Endothelial cell of umbilical vein (primary cell): ENCODE results near the gene TNFRSF11A. TPM values are rescaled to one million over a fixed set of nuclear protein-coding genes. Genes with fewer than 3 reads are reported as not detected.

Source experiments
- BruUV-seq: library from RNA; stranded (reverse); fragments of 400-500 nt; replicated peaks from 2 replicates; lab custom pipeline; 2021; lab: Mats Ljungman, UMichigan
- CTCF ChIA-PET: fragments of 300-600, 350-600 bp; sonication (Branson Sonifier 250); formaldehyde crosslinking; loops from one replicate; lab custom pipeline; 2021; ENCODE audit warnings: antibody characterized with exemption, inconsistent platforms; lab: Charles Lee
- POLR2A ChIA-PET: fragments of 300-600, 350-600 bp; sonication (Branson Sonifier 250); formaldehyde crosslinking; loops from one replicate; lab custom pipeline; 2021; ENCODE audit warnings: antibody characterized with exemption, inconsistent platforms; lab: Charles Lee
- DNase-seq: peaks from one replicate; pipeline ENCODE4 v3.0.0-alpha.2; 2011; ENCODE audit warnings: low read depth, low spot score
- FAIRE-seq: peaks from 2 replicates; lab custom pipeline; 2011; peaks lifted over from hg19 to GRCh38; lab: Jason Lieb, UNC
- H2AFZ ChIP-seq: 2 replicates; pipeline ENCODE4 v1.6.0; 2012; ENCODE audit warnings: low read depth, low read length, control low read depth, inconsistent platforms
- H3K27ac ChIP-seq: 2 replicates; pipeline ENCODE4 v1.5.1; 2011; ENCODE audit warnings: low read depth, mild to moderate bottlenecking, control low read depth, low read length, moderate library complexity; ENCODE audit not compliant: insufficient read depth
- H3K27me3 ChIP-seq, 2 experiments: 2 replicates each; pipeline versions ENCODE4 v1.6.0 to v1.6.1; 2011; ENCODE audit warnings: low read length in 2 of 2, mixed read lengths in 1 of 2; ENCODE audit not compliant: control insufficient read depth in 2 of 2, insufficient read depth in 2 of 2
- H3K36me3 ChIP-seq, 2 experiments: 2 replicates in 1 of 2; 3 replicates in 1 of 2; pipeline ENCODE4 v1.5.1; 2011; ENCODE audit warnings: low read length in 2 of 2, mild to moderate bottlenecking in 1 of 2, moderate library complexity in 1 of 2; ENCODE audit not compliant: control insufficient read depth in 2 of 2, insufficient read depth in 2 of 2; ENCODE audit errors: extremely low read depth in 1 of 2
- H3K4me1 ChIP-seq: 3 replicates; pipeline ENCODE4 v1.5.1; 2011; ENCODE audit warnings: mild to moderate bottlenecking, low read length; ENCODE audit not compliant: control insufficient read depth, insufficient read depth; ENCODE audit errors: extremely low read depth
- H3K4me2 ChIP-seq: 2 replicates; pipeline ENCODE4 v1.6.1; 2011; ENCODE audit warnings: low read length, control low read depth, mixed read lengths; ENCODE audit not compliant: insufficient read depth
- H3K4me3 ChIP-seq, 3 experiments: fragments of 200-600 bp in 1 of 3; sonication (generic), shearing (Covaris generic) in 1 of 3; replicated peaks in 1 of 3; 2 replicates each; pipeline ENCODE4 v1.5.1; 2011 to 2016; ENCODE audit warnings: control low read depth in 3 of 3, low read length in 3 of 3, mild to moderate bottlenecking in 2 of 3, inconsistent platforms in 1 of 3, low read depth in 1 of 3, moderate library complexity in 1 of 3; ENCODE audit not compliant: insufficient read depth in 1 of 3
- H3K79me2 ChIP-seq: 2 replicates; pipeline ENCODE4 v1.6.0; 2012; ENCODE audit warnings: low read length, inconsistent platforms; ENCODE audit not compliant: control insufficient read depth, insufficient read depth
- H3K9ac ChIP-seq: replicated peaks from 2 replicates; pipeline ENCODE3; 2011; ENCODE audit warnings: low read length, control low read depth; ENCODE audit not compliant: insufficient read depth; ENCODE audit errors: extremely low read depth
- H3K9me1 ChIP-seq: replicated peaks from 3 replicates; pipeline ENCODE4 v1.6.0; 2011; ENCODE audit warnings: mild to moderate bottlenecking, low read length; ENCODE audit not compliant: control insufficient read depth, insufficient read depth; ENCODE audit errors: extremely low read depth
- H3K9me3 ChIP-seq: replicated peaks from 2 replicates; pipeline ENCODE4 v1.5.1; 2012; ENCODE audit warnings: low read length, inconsistent platforms; ENCODE audit not compliant: control insufficient read depth, insufficient read depth
- H4K20me1 ChIP-seq: replicated peaks from 2 replicates; pipeline ENCODE3; 2011; ENCODE audit warnings: mild to moderate bottlenecking, low read length; ENCODE audit not compliant: control insufficient read depth, insufficient read depth; ENCODE audit errors: extremely low read depth
- CTCF ChIP-seq, 2 donors: IDR thresholded peaks; 1 replicate in 1 of 2; 2 replicates in 1 of 2; pipeline ENCODE4 v1.5.1; 2011; ENCODE audit warnings: low read length in 2 of 2, mild to moderate bottlenecking in 2 of 2, moderate library complexity in 2 of 2, control low read depth in 1 of 2, inconsistent platforms in 1 of 2, low read depth in 1 of 2; ENCODE audit not compliant: insufficient read depth in 1 of 2; ENCODE audit errors: extremely low read depth in 1 of 2
- EZH2 ChIP-seq: IDR thresholded peaks from 2 replicates; pipeline ENCODE4 v1.6.1; 2012; ENCODE audit warnings: borderline replicate concordance, low read depth, mild to moderate bottlenecking, moderate library complexity, low read length, inconsistent platforms; ENCODE audit not compliant: severe bottlenecking
- FOS ChIP-seq: IDR thresholded peaks from 2 replicates; pipeline ENCODE4 v1.6.1; 2011; ENCODE audit warnings: mild to moderate bottlenecking, low read length, moderate library complexity, borderline replicate concordance; ENCODE audit not compliant: insufficient read depth
- GATA2 ChIP-seq: IDR thresholded peaks from 2 replicates; pipeline ENCODE4 v1.7.0; 2011; ENCODE audit warnings: low read depth, mild to moderate bottlenecking, moderate library complexity, mixed read lengths, low read length; ENCODE audit not compliant: insufficient read length, insufficient read depth
- JUN ChIP-seq: IDR thresholded peaks from 2 replicates; pipeline ENCODE4 v1.6.1; 2011; ENCODE audit warnings: borderline replicate concordance, low read depth; ENCODE audit not compliant: insufficient read length, insufficient read depth
- MAX ChIP-seq: IDR thresholded peaks from 2 replicates; pipeline ENCODE4 v1.6.1; 2011; ENCODE audit not compliant: insufficient read depth, insufficient read length
- MYC ChIP-seq: IDR thresholded peaks from one replicate; pipeline ENCODE4 v1.6.1; 2011; ENCODE audit warnings: mild to moderate bottlenecking, low read depth, low read length
- POLR2A ChIP-seq: IDR thresholded peaks from 2 replicates; pipeline ENCODE4 v1.6.1; 2012; ENCODE audit warnings: low read depth, mild to moderate bottlenecking, control low read depth, low read length
- POLR2AphosphoS5 ChIP-seq: IDR thresholded peaks from 2 replicates; pipeline ENCODE4 v1.6.1; 2012; ENCODE audit warnings: low read depth, mild to moderate bottlenecking, control low read depth, low read length, moderate library complexity; ENCODE audit not compliant: insufficient read depth
- dilution Hi-C: fragments of 300-500 bp; cut with MboI; formaldehyde crosslinking; loops from one replicate; pipeline ENCODE4 v1.15.0; 2019; ENCODE audit warnings: low sequenced_read_pairs; ENCODE audit not compliant: extremely low pct_ligation_motif_present
- intact Hi-C: fragments of 100-400 bp; cut with micrococcal nuclease; formaldehyde crosslinking; loops from one replicate; pipeline ENCODE4 v1.10.0; 2022
- polyA plus RNA-seq, 4 experiments: library from polyadenylated mRNA; depleted of rRNA in 3 of 4; stranded (reverse) in 3 of 4; unstranded in 1 of 4; fragments of >200 nt; gene quantifications; 2 replicates each; pipeline versions ENCODE4 v1.2.1 to v1.2.3, GENCODE V29; 2011 to 2012; ENCODE audit warnings: missing spikeins in 1 of 4
- total RNA-seq: library from RNA; stranded (reverse); gene quantifications from 2 replicates; pipeline ENCODE4 v1.2.3, GENCODE V29; 2021

The TNFRSF11A gene
- total and polyA plus RNA-seq, 2 donors (not counting 3 experiments of a cell fraction or from before 2014, with no cell fraction given), result 10.4 to 11.1 TPM

GRCh38 chr18:62337336-62337735, 12.2 kb downstream of the TNFRSF11A start:
- H3K27ac ChIP-seq, result no peak overlapping the region
- POLR2A ChIA-PET, result no interaction called here
- no peaks in the 10 kb centered on the region for H3K9me3 ChIP-seq
- H3K4me3 ChIP-seq, result no peak overlapping the region
- no peaks in the 10 kb centered on the region for H3K9me1 ChIP-seq
- CTCF ChIA-PET, result no interaction called here
- no TSS peak for BruUV-seq
- no peaks in the 10 kb centered on the region for H3K79me2 ChIP-seq
- H3K27me3 ChIP-seq, result no peaks in the 10 kb centered on the region
- H2AFZ ChIP-seq, result no peak overlapping the region
- FAIRE-seq (no peak), DNase-seq (no peak)
- peaks cover 50% of the 10 kb centered on the region for H3K4me1 ChIP-seq
- H3K9ac ChIP-seq, result no peak overlapping the region
- dilution Hi-C loops, result no loop called here
- no peaks in the 10 kb centered on the region for H3K36me3 ChIP-seq
- H3K4me2 ChIP-seq, result no peak overlapping the region
- intact Hi-C loops, result loop anchor here (10.0 kb wide), 1 partner anchor 733 kb away; no protein-coding TSS in a partner anchor
- TF ChIP-seq JUN, result no peak
- TF ChIP-seq MAX, result no peak
- H4K20me1 ChIP-seq, result no peaks in the 10 kb centered on the region

GRCh38 chr18:62338446-62339105, 13.5 kb downstream of the TNFRSF11A start:
- no peaks in the 10 kb centered on the region for H3K9me1 ChIP-seq
- no peaks in the 10 kb centered on the region for H4K20me1 ChIP-seq
- no peak overlapping the region for H2AFZ ChIP-seq
- ChIA-PET CTCF (interaction anchor here (1.5 kb wide), 2 partner anchors 9 to 13 kb away, joined by 4 to 6 read pairs; no protein-coding TSS in a partner anchor), POLR2A (no interaction called here)
- DNase-seq (no peak), FAIRE-seq (no peak)
- no TSS peak for BruUV-seq
- no peak overlapping the region for H3K27ac ChIP-seq
- H3K9ac ChIP-seq, result no peak overlapping the region
- no peaks in the 10 kb centered on the region for H3K36me3 ChIP-seq
- H3K9me3 ChIP-seq, result no peaks in the 10 kb centered on the region
- TF ChIP-seq CTCF (IDR thresholded peaks at IDR 0.05; ENCODE audit: extremely low read depth in 1 of 2, insufficient read depth in 1 of 2, low read depth in 1 of 2, low read length in 2 of 2), result no peak
- TF ChIP-seq EZH2, result no peak
- no peak for TF ChIP-seq FOS
- no peak for TF ChIP-seq MYC
- TF ChIP-seq POLR2A, result no peak
- no peak for TF ChIP-seq GATA2
- TF ChIP-seq JUN, result no peak
- no peak for TF ChIP-seq POLR2AphosphoS5
- no peak for TF ChIP-seq MAX
- no peaks in the 10 kb centered on the region for H3K79me2 ChIP-seq
- intact Hi-C loops (loop anchor here (1.0 to 10.0 kb wide), 2 partner anchors 12 to 734 kb away; no protein-coding TSS in a partner anchor), dilution Hi-C loops (no loop called here)
- H3K27me3 ChIP-seq, result no peaks in the 10 kb centered on the region
- peak overlapping the region; percentile 59 for H3K4me2 ChIP-seq
- no peak overlapping the region for H3K4me3 ChIP-seq
- H3K4me1 ChIP-seq, result peaks cover 38% of the 10 kb centered on the region
